K562 (cell line): ENCODE data around the gene STEAP2. TPM values are rescaled to one million over a fixed set of nuclear protein-coding genes. Genes with fewer than 3 reads are reported as not detected.

Source experiments
- ATAC-seq: fragments of 200-7000 bp; cut with Tn5 transposase; 3 replicates; pipeline ENCODE4 v1.9.1; 2020; ENCODE audit warnings: moderate library complexity
- BruUV-seq: library from RNA; stranded (reverse); fragments of 400-500 nt; replicated peaks from 2 replicates; lab custom pipeline; 2021; lab: Mats Ljungman, UMichigan
- CTCF ChIA-PET: fragments of 300-600 bp; formaldehyde crosslinking; extraction: SDS; loops from one replicate; lab custom pipeline; 2021; ENCODE audit warnings: low intra/inter-chr PET ratio; lab: Yijun Ruan, JAX
- POLR2A ChIA-PET: fragments of 300-600, 350-650 bp; sonication (Branson Sonifier 250); formaldehyde crosslinking; extraction: SDS; loops from one replicate; lab custom pipeline; 2021; ENCODE audit warnings: antibody characterized with exemption, inconsistent platforms; lab: Yijun Ruan, JAX
- DNase-seq, 4 experiments: peaks; one replicate each; pipeline versions ENCODE4 v3.0.0 to v3.0.0-alpha.2; 2011 to 2018; ENCODE audit warnings: low spot score in 3 of 4, mixed read lengths in 3 of 4; ENCODE audit errors: extremely low read depth in 1 of 4
- FAIRE-seq: peaks from 2 replicates; lab custom pipeline; 2011; peaks lifted over from hg19 to GRCh38; lab: Jason Lieb, UNC
- H2AFZ ChIP-seq: 2 replicates; pipeline ENCODE4 v1.6.0; 2011; ENCODE audit warnings: low read depth, low read length, control low read depth, inconsistent platforms
- H3K27ac ChIP-seq: fragments of 200-600 bp; 3 replicates; pipeline ENCODE4 v1.8.0; 2011; ENCODE audit warnings: low read depth, mild to moderate bottlenecking, control low read depth, inconsistent platforms, low read length, moderate library complexity, mixed read lengths; ENCODE audit errors: extremely low read depth
- H3K27me3 ChIP-seq, 2 experiments: fragments of 300-600 bp in 1 of 2; 2 replicates in 1 of 2; 3 replicates in 1 of 2; pipeline versions ENCODE4 v1.6.0 to v1.8.0; 2011; ENCODE audit warnings: inconsistent platforms in 2 of 2, low read length in 2 of 2, mild to moderate bottlenecking in 1 of 2, mixed read lengths in 1 of 2, moderate library complexity in 1 of 2; ENCODE audit not compliant: control insufficient read depth in 2 of 2, insufficient read depth in 2 of 2
- H3K36me3 ChIP-seq: fragments of 300-600 bp; 3 replicates; pipeline ENCODE4 v1.8.0; 2011; ENCODE audit warnings: mild to moderate bottlenecking, low read length, inconsistent platforms; ENCODE audit not compliant: control insufficient read depth, insufficient read depth
- H3K4me1 ChIP-seq, 2 experiments: fragments of 200-600 bp in 1 of 2; replicated peaks in 1 of 2; 2 replicates in 1 of 2; 3 replicates in 1 of 2; pipeline versions ENCODE4 v1.5.1 to v1.8.0; 2011; ENCODE audit warnings: inconsistent platforms in 2 of 2, low read length in 2 of 2, mild to moderate bottlenecking in 1 of 2, mixed read lengths in 1 of 2, moderate library complexity in 1 of 2; ENCODE audit not compliant: control insufficient read depth in 2 of 2, insufficient read depth in 2 of 2
- H3K4me2 ChIP-seq: 2 replicates; pipeline ENCODE4 v1.6.1; 2011; ENCODE audit warnings: low read length, control low read depth, inconsistent platforms, mixed read lengths; ENCODE audit not compliant: insufficient read depth
- H3K4me3 ChIP-seq: fragments of 200-600 bp; sonication (generic), shearing (Covaris generic); 2 replicates; pipeline ENCODE4 v1.5.1; 2016; ENCODE audit warnings: control low read depth, inconsistent platforms
- H3K79me2 ChIP-seq: fragments of 200-600 bp; 3 replicates; pipeline ENCODE4 v1.8.0; 2011; ENCODE audit warnings: low read length, inconsistent platforms; ENCODE audit not compliant: control insufficient read depth, insufficient read depth
- H3K9ac ChIP-seq, 2 experiments: 2 replicates each; pipeline versions ENCODE4 v1.6.0 to v1.6.1; 2011; ENCODE audit warnings: low read depth in 2 of 2, low read length in 2 of 2, control low read depth in 1 of 2, inconsistent platforms in 1 of 2, mild to moderate bottlenecking in 1 of 2, mixed read lengths in 1 of 2; ENCODE audit not compliant: insufficient read depth in 1 of 2
- H3K9me1 ChIP-seq: one replicate; pipeline ENCODE4 v1.6.0; 2011; ENCODE audit warnings: inconsistent platforms, mild to moderate bottlenecking, low read length, moderate library complexity; ENCODE audit not compliant: control insufficient read depth, insufficient read depth
- H3K9me3 ChIP-seq: replicated peaks from 2 replicates; pipeline ENCODE4 v1.5.1; 2011; ENCODE audit warnings: low read depth, low read length, inconsistent platforms; ENCODE audit not compliant: control insufficient read depth, insufficient read depth
- H4K20me1 ChIP-seq: replicated peaks from 2 replicates; pipeline ENCODE4 v1.6.1; 2011; ENCODE audit warnings: low read length, inconsistent platforms, mixed read lengths; ENCODE audit not compliant: control insufficient read depth, insufficient read depth
- E4F1 ChIP-seq: fragments of 250-450 bp; sonication (Bioruptor Pico); IDR thresholded peaks from 2 replicates; pipeline ENCODE4 v1.5.0; 2021; ENCODE audit warnings: mild to moderate bottlenecking, borderline replicate concordance
- EZH2 ChIP-seq: IDR thresholded peaks from 2 replicates; pipeline ENCODE4 v1.6.1; 2012; ENCODE audit warnings: low read depth, mild to moderate bottlenecking, inconsistent platforms, low read length, borderline replicate concordance
- GABPA ChIP-seq: fragments of 200-800 bp; sonication (Bioruptor generic); conservative IDR thresholded peaks from 2 replicates; pipeline ENCODE4 v1.6.1; 2016; ENCODE audit warnings: low read depth, missing genetic modification characterization, missing compliant biosample characterization
- HDAC3 ChIP-seq: fragments of 450-650 bp; IDR thresholded peaks from 2 replicates; pipeline ENCODE4 v1.6.1; 2018; ENCODE audit warnings: borderline replicate concordance, mild to moderate bottlenecking, moderate library complexity; ENCODE audit not compliant: partially characterized antibody
- LEF1 ChIP-seq: fragments of 450-650 bp; IDR thresholded peaks from 2 replicates; pipeline ENCODE4 v1.6.1; 2016; ENCODE audit warnings: mild to moderate bottlenecking
- SIN3B ChIP-seq: fragments of 450-650 bp; IDR thresholded peaks from 2 replicates; pipeline ENCODE4 v1.6.1; 2017; ENCODE audit warnings: low read depth, mild to moderate bottlenecking, moderate library complexity
- YY1 ChIP-seq, 3 experiments: IDR thresholded peaks; 2 replicates each; pipeline ENCODE4 v1.6.1; 2011; ENCODE audit warnings: low read length in 2 of 3, mild to moderate bottlenecking in 2 of 3, moderate library complexity in 2 of 3, borderline replicate concordance in 1 of 3, control low read depth in 1 of 3, low read depth in 1 of 3; ENCODE audit not compliant: insufficient read depth in 3 of 3, insufficient replicate concordance in 2 of 3, control insufficient read depth in 1 of 3, insufficient read length in 1 of 3; ENCODE audit errors: extremely low read depth in 1 of 3
- ZNF253 ChIP-seq: fragments of 250-450 bp; sonication (Bioruptor Pico); conservative IDR thresholded peaks from 2 replicates; pipeline ENCODE4 v1.6.1; 2021; ENCODE audit warnings: mild to moderate bottlenecking
- ZNF347 ChIP-seq: fragments of 450-650 bp; formaldehyde crosslinking; IDR thresholded peaks from 2 replicates; pipeline ENCODE4 v1.4.0; 2020; ENCODE audit warnings: low read depth, mild to moderate bottlenecking, moderate library complexity
- WGBS: fragments of 100-300 bp; shearing (Covaris generic); methylation state at CpG from one replicate; pipeline ENCODE4 v1.1.6; 2016; ENCODE audit warnings: low coverage, mixed read lengths; ENCODE audit not compliant: insufficient coverage; ENCODE audit errors: missing lambda C conversion rate; 5-methylcytosine and 5-hydroxymethylcytosine counted together
- in situ Hi-C: fragments of 300-500 bp; cut with MboI; formaldehyde crosslinking; loops from 4 replicates; pipeline ENCODE4 v1.15.0; 2018; ENCODE audit warnings: inconsistent platforms, mixed read lengths
- intact Hi-C: fragments of 100-400 bp; cut with micrococcal nuclease; formaldehyde crosslinking; loops from 2 replicates; pipeline ENCODE4 v1.14.2; 2022
- polyA plus RNA-seq, 8 experiments: library from polyadenylated mRNA; depleted of rRNA in 4 of 8; stranded (reverse) in 5 of 8; unstranded in 3 of 8; fragments of >200 nt; fragmentation: Nextera tagmentation in 2 of 8; fragmentation: Illumina TruSeq in 1 of 8; extraction: Ambion mirVana in 2 of 8; extraction: Trizol in 1 of 8; gene quantifications; 2 replicates each; pipeline versions ENCODE4 v1.2.1 to v1.2.3, GENCODE V29; 2011 to 2014; ENCODE audit warnings: inconsistent platforms in 1 of 8, missing spikeins in 1 of 8
- total RNA-seq, 7 experiments: library from RNA; depleted of rRNA in 6 of 7; stranded (reverse); fragments of >200 nt in 6 of 7; fragmentation: Illumina TruSeq in 2 of 7; extraction: Trizol in 2 of 7; gene quantifications; 2 replicates each; pipeline versions ENCODE4 v1.2.1 to v1.2.3, GENCODE V29; 2011 to 2021; ENCODE audit warnings: low replicate concordance in 1 of 7

Gene STEAP2
- total and polyA plus RNA-seq, 9 of the 15 experiments (the other 6 are each of a cell fraction or from before 2014, with no cell fraction given): 0.02 to 0.03 TPM; not detected in 7

GRCh38 chr7:90233569-90233968 is 22.0 kb downstream of the STEAP2 start:
- no peaks in the 10 kb centered on the region for H3K79me2 ChIP-seq
- intact Hi-C loops (no loop called here), in situ Hi-C loops (no loop called here)
- H2AFZ ChIP-seq: no peak overlapping the region
- ChIA-PET CTCF (no interaction called here), POLR2A (no interaction called here)
- ATAC-seq (peak; percentile 52; the same call in 1 of the 3 replicates), DNase-seq (no peak), FAIRE-seq (no peak)
- no peak for TF ChIP-seq YY1 (IDR thresholded peaks at IDR 0.05; ENCODE audit: borderline replicate concordance in 1 of 3, control insufficient read depth in 1 of 3, extremely low read depth in 1 of 3, insufficient read depth in 3 of 3, insufficient read length in 1 of 3, insufficient replicate concordance in 2 of 3, low read depth in 1 of 3, low read length in 2 of 3)
- no peak for TF ChIP-seq HDAC3
- no peak for TF ChIP-seq E4F1
- TF ChIP-seq LEF1: no peak
- TF ChIP-seq ZNF347 (CRISPR knock-in tag): no peak
- no peak for TF ChIP-seq EZH2
- no peak for TF ChIP-seq GABPA
- TF ChIP-seq ZNF253: no peak
- TF ChIP-seq SIN3B: no peak
- H3K9ac ChIP-seq: no peak overlapping the region
- no peak overlapping the region for H3K4me2 ChIP-seq
- H4K20me1 ChIP-seq: no peaks in the 10 kb centered on the region
- no peaks in the 10 kb centered on the region for H3K36me3 ChIP-seq
- no peak overlapping the region for H3K4me3 ChIP-seq
- H3K27ac ChIP-seq: no peak overlapping the region
- no peaks in the 10 kb centered on the region for H3K27me3 ChIP-seq
- no peaks in the 10 kb centered on the region for H3K9me3 ChIP-seq
- 52% methylated on average over 6 of the region's 6 CpGs for WGBS
- BruUV-seq: no TSS peak
- no peaks in the 10 kb centered on the region for H3K9me1 ChIP-seq
- peaks cover 0 to 1% of the 10 kb centered on the region in 2 experiments; a peak in 1 of 5 replicates for H3K4me1 ChIP-seq
